ENCODE measurements around the gene CPPED1.

GRCh38 chr16:12737563-12737962 lies 66.1 kb downstream of the CPPED1 start:
- no peak for TF ChIP-seq EP300 (IDR thresholded peaks at IDR 0.05)
- no peak for TF ChIP-seq POLR2A (IDR thresholded peaks at IDR 0.05)
- TF ChIP-seq, protein P1, sequence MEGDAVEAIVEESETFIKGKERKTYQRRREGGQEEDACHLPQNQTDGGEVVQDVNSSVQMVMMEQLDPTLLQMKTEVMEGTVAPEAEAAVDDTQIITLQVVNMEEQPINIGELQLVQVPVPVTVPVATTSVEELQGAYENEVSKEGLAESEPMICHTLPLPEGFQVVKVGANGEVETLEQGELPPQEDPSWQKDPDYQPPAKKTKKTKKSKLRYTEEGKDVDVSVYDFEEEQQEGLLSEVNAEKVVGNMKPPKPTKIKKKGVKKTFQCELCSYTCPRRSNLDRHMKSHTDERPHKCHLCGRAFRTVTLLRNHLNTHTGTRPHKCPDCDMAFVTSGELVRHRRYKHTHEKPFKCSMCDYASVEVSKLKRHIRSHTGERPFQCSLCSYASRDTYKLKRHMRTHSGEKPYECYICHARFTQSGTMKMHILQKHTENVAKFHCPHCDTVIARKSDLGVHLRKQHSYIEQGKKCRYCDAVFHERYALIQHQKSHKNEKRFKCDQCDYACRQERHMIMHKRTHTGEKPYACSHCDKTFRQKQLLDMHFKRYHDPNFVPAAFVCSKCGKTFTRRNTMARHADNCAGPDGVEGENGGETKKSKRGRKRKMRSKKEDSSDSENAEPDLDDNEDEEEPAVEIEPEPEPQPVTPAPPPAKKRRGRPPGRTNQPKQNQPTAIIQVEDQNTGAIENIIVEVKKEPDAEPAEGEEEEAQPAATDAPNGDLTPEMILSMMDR (IDR thresholded peaks at IDR 0.05): no peak

Data from tibial nerve (tissue), 4 donors.